MM.1S (cell line): ENCODE measurements around the gene ARHGAP12.

Experiments used
- CTCF ChIP-seq: fragments of 300-600 bp; sonication (generic); IDR thresholded peaks from 2 replicates; pipeline ENCODE4 v1.5.1; 2016; ENCODE audit warnings: antibody characterized with exemption, low read length, mixed read lengths
- EZH2 ChIP-seq: fragments of 300-600 bp; sonication (generic); optimal IDR thresholded peaks from 2 replicates; pipeline ENCODE3; 2017; ENCODE audit warnings: low read depth, mild to moderate bottlenecking, antibody characterized with exemption, low read length, mixed read lengths

DNA sequence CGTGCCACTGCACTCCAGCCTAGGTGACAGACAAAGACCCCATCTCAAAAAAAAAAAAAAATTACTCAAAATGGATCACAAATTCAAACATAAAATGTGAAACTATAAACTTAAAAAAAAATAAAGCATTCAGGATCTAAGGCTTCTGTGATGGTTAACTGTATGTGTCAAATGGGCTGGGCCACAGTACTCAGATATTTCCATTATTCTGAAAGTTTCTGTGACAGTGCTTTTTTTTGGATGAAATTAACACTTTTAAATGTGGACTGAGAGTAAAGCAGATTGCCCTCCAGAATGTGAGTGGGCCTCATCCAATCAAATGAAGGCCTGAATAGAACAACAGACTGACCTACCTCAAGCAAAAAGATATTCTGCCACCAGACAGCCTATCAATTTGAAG, 26.0 kb downstream of the ARHGAP12 start:
- TF ChIP-seq CTCF, result no peak
- TF ChIP-seq EZH2, result no peak
